AG08396 (cell line): ENCODE results near the gene RTN4IP1.
"Not testable (repeated sequence)": the region's sequence is repeated elsewhere in the genome, so short reads cannot be mapped to it uniquely, and the experiment has no call there.

Source experiments
- DNase-seq: peaks from one replicate; pipeline ENCODE4 v3.0.0; 2012; ENCODE audit warnings: low spot score, mixed read lengths

RTN4IP1 gene

GRCh38 chr6:106627760-106628159 is 1.5 kb downstream of the RTN4IP1 start:
- DNase-seq = not testable (repeated sequence)

- no peak for DNase-seq
These were observed 2.8 kb downstream of the RTN4IP1 start for GRCh38 chr6:106626485-106626884.

GRCh38 chr6:106623039-106623438 is 6.3 kb downstream of the RTN4IP1 start:
- DNase-seq = no peak

GRCh38 chr6:106622412-106622811 is 6.9 kb downstream of the RTN4IP1 start:
- no peak for DNase-seq

GRCh38 chr6:106620931-106621672 is 8.2 kb downstream of the RTN4IP1 start:
- no peak for DNase-seq

GRCh38 chr6:106619223-106619622 is 10.1 kb downstream of the RTN4IP1 start:
- DNase-seq = no peak

GRCh38 chr6:106618324-106618723 is 11.0 kb downstream of the RTN4IP1 start:
- DNase-seq = no peak

- no peak for DNase-seq
These were observed 11.4 kb downstream of the RTN4IP1 start for GRCh38 chr6:106617857-106618256.

GRCh38 chr6:106617302-106617701 is 12.0 kb downstream of the RTN4IP1 start:
- no peak for DNase-seq

GRCh38 chr6:106614592-106615257 is 14.6 kb downstream of the RTN4IP1 start:
- DNase-seq = no peak

GRCh38 chr6:106614166-106614565 is 15.1 kb downstream of the RTN4IP1 start:
- no peak for DNase-seq

GRCh38 chr6:106613590-106613989 is 15.7 kb downstream of the RTN4IP1 start:
- DNase-seq = no peak

GRCh38 chr6:106612671-106613416 is 16.5 kb downstream of the RTN4IP1 start:
- no peak for DNase-seq

- no peak for DNase-seq
These were observed 18.3 kb downstream of the RTN4IP1 start for GRCh38 chr6:106611030-106611429.

GRCh38 chr6:106609699-106610098 is 19.6 kb downstream of the RTN4IP1 start:
- DNase-seq = no peak

- peak; percentile 30 for DNase-seq
These were observed 21.1 kb downstream of the RTN4IP1 start for GRCh38 chr6:106608080-106608668.

GRCh38 chr6:106600329-106600728 is 29.0 kb downstream of the RTN4IP1 start:
- DNase-seq = no peak

- no peak for DNase-seq
These were observed 29.9 kb downstream of the RTN4IP1 start for GRCh38 chr6:106599440-106599839.

GRCh38 chr6:106591111-106591825 is 38.0 kb downstream of the RTN4IP1 start:
- DNase-seq = peak; percentile 86

GRCh38 chr6:106588937-106589336 is 40.4 kb downstream of the RTN4IP1 start:
- DNase-seq = not testable (repeated sequence)

GRCh38 chr6:106586815-106587415 is 42.4 kb downstream of the RTN4IP1 start:
- DNase-seq = no peak
